Thyroid gland (tissue), 4 donors: ENCODE data around the gene ACOT9.

Experiments
- CTCF ChIP-seq, 6 experiments: fragments of 200-600 bp in 3 of 6; fragments of 450-650 bp in 3 of 6; sonication (generic) in 3 of 6; IDR thresholded peaks; one replicate each; pipeline ENCODE4 v1.5.1; 2016 to 2019; ENCODE audit warnings: antibody characterized with exemption in 6 of 6, mild to moderate bottlenecking in 2 of 6, inconsistent platforms in 1 of 6, moderate library complexity in 1 of 6
- POLR2A ChIP-seq, 2 donors: fragments of 450-650 bp; IDR thresholded peaks; one replicate each; pipeline ENCODE4 v1.6.1; 2017; ENCODE audit warnings: antibody characterized with exemption in 2 of 2, mild to moderate bottlenecking in 2 of 2, moderate library complexity in 1 of 2

- TF ChIP-seq POLR2A (IDR thresholded peaks at IDR 0.05) (no peak), CTCF (IDR thresholded peaks at IDR 0.05) (no peak)
Observed at GRCh38 chrX:23776363-23776762, 33.3 kb upstream of the ACOT9 start.
